HepG2 (cell line): Measurements from ENCODE around the gene DLX6.

Source experiments
- ATF7 ChIP-seq, 2 experiments: fragments of 450-650 bp in 1 of 2; sonication (generic) in 1 of 2; formaldehyde crosslinking in 1 of 2; IDR thresholded peaks; 2 replicates each; pipeline versions ENCODE4 v1.4.0 to v1.6.1; 2016 to 2020; ENCODE audit warnings: antibody characterized with exemption in 1 of 2, mild to moderate bottlenecking in 1 of 2, missing genetic modification reagents in 1 of 2
- CBFB ChIP-seq: sonication (generic); formaldehyde crosslinking; IDR thresholded peaks from 2 replicates; pipeline ENCODE4 v1.4.0; 2020; ENCODE audit warnings: missing genetic modification reagents
- CEBPG ChIP-seq: IDR thresholded peaks from 2 replicates; pipeline ENCODE4 v1.6.1; 2016
- EED ChIP-seq: sonication (generic); formaldehyde crosslinking; IDR thresholded peaks from 2 replicates; pipeline ENCODE4 v1.5.0; 2020; ENCODE audit warnings: mild to moderate bottlenecking, missing genetic modification reagents
- JUN ChIP-seq: sonication (generic); formaldehyde crosslinking; IDR thresholded peaks from 2 replicates; pipeline ENCODE4 v1.4.0; 2020; ENCODE audit warnings: mild to moderate bottlenecking, missing genetic modification reagents
- NFE2L1 ChIP-seq: sonication (generic); formaldehyde crosslinking; IDR thresholded peaks from 2 replicates; pipeline ENCODE4 v1.4.0; 2020; ENCODE audit warnings: missing genetic modification reagents, mild to moderate bottlenecking, borderline replicate concordance
- NFE2L2 ChIP-seq: fragments of 150-350 bp; IDR thresholded peaks from 2 replicates; pipeline ENCODE4 v1.6.1; 2014; ENCODE audit warnings: low read length
- NR2F2 ChIP-seq: IDR thresholded peaks from 2 replicates; pipeline ENCODE4 v1.6.1; 2012; ENCODE audit warnings: low read depth, inconsistent platforms, borderline replicate concordance
- POLR2AphosphoS2 ChIP-seq: IDR thresholded peaks from 2 replicates; pipeline ENCODE4 v1.6.1; 2011; ENCODE audit warnings: low read depth, low read length, improper control_type of control experiment
- POLR2AphosphoS5 ChIP-seq: IDR thresholded peaks from 2 replicates; pipeline ENCODE4 v1.6.1; 2012; ENCODE audit warnings: low read depth, low read length
- ZNF318 ChIP-seq: sonication (generic); formaldehyde crosslinking; IDR thresholded peaks from 2 replicates; pipeline ENCODE4 v1.4.0; 2020; ENCODE audit warnings: mild to moderate bottlenecking, missing genetic modification reagents
- ZNF510 ChIP-seq: sonication (generic); formaldehyde crosslinking; IDR thresholded peaks from 2 replicates; pipeline ENCODE4 v1.4.0; 2020; ENCODE audit warnings: low read depth, mild to moderate bottlenecking, missing genetic modification reagents
- ZNF775 ChIP-seq: sonication (generic); formaldehyde crosslinking; IDR thresholded peaks from 2 replicates; pipeline ENCODE4 v1.4.0; 2020; ENCODE audit warnings: missing genetic modification reagents, mild to moderate bottlenecking, moderate library complexity, borderline replicate concordance
- TF ChIP-seq, protein P1 (sequence below): sonication (generic); formaldehyde crosslinking; IDR thresholded peaks from 2 replicates; pipeline ENCODE4 v1.5.0; 2020; ENCODE audit warnings: mild to moderate bottlenecking, missing genetic modification reagents

- TF ChIP-seq NFE2L2 (no peak), POLR2AphosphoS5 (no peak), JUN (CRISPR knock-in tag) (no peak), CBFB (CRISPR knock-in tag) (no peak), NR2F2 (no peak), ZNF318 (no peak), EED (CRISPR knock-in tag) (no peak), ZNF510 (CRISPR knock-in tag) (no peak), POLR2AphosphoS2 (no peak), NFE2L1 (CRISPR knock-in tag) (no peak), ATF7 (IDR thresholded peaks at IDR 0.05) (no peak), ATF7 (CRISPR knock-in tag; IDR thresholded peaks at IDR 0.05) (no peak), ZNF775 (no peak), CEBPG (CRISPR knock-in tag) (no peak)
- TF ChIP-seq, protein P1, sequence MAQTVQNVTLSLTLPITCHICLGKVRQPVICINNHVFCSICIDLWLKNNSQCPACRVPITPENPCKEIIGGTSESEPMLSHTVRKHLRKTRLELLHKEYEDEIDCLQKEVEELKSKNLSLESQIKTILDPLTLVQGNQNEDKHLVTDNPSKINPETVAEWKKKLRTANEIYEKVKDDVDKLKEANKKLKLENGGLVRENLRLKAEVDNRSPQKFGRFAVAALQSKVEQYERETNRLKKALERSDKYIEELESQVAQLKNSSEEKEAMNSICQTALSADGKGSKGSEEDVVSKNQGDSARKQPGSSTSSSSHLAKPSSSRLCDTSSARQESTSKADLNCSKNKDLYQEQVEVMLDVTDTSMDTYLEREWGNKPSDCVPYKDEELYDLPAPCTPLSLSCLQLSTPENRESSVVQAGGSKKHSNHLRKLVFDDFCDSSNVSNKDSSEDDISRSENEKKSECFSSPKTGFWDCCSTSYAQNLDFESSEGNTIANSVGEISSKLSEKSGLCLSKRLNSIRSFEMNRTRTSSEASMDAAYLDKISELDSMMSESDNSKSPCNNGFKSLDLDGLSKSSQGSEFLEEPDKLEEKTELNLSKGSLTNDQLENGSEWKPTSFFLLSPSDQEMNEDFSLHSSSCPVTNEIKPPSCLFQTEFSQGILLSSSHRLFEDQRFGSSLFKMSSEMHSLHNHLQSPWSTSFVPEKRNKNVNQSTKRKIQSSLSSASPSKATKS, result no peak
Observed at GRCh38 chr7:96992192-96993005, 13.0 kb upstream of the DLX6 start.
